OCI-LY7 (cell line): ENCODE measurements around the gene SLC15A5. TPM values are rescaled to one million over a fixed set of nuclear protein-coding genes. Genes with fewer than 3 reads are reported as not detected.

ENCODE experiments used
- BruUV-seq: library from RNA; stranded (reverse); fragments of 400-500 nt; replicated peaks from 2 replicates; lab custom pipeline; 2021; lab: Mats Ljungman, UMichigan
- CTCF ChIA-PET: fragments of 300-600 bp; sonication (Branson Sonifier 250); formaldehyde crosslinking; loops from one replicate; lab custom pipeline; 2022; ENCODE audit warnings: antibody characterized with exemption; ENCODE audit not compliant: unreplicated experiment; lab: Charles Lee
- POLR2A ChIA-PET: fragments of 300-600 bp; sonication (Branson Sonifier 250); formaldehyde crosslinking; loops from one replicate; lab custom pipeline; 2022; ENCODE audit warnings: antibody characterized with exemption; lab: Charles Lee
- DNase-seq: peaks from one replicate; pipeline ENCODE4 v3.0.0-alpha.2; 2015; ENCODE audit warnings: low spot score
- H2AFZ ChIP-seq: fragments of 200-600 bp; sonication (generic), shearing (Covaris generic); 2 replicates; pipeline ENCODE4 v1.6.1; 2014; ENCODE audit warnings: mild to moderate bottlenecking, antibody characterized with exemption, low read length, moderate library complexity
- H3K27ac ChIP-seq: fragments of 200-600 bp; sonication (generic); 2 replicates; pipeline ENCODE4 v1.5.1; 2014; ENCODE audit warnings: mixed run types, low read depth, mild to moderate bottlenecking, moderate library complexity, low read length, inconsistent platforms; ENCODE audit not compliant: poor library complexity, severe bottlenecking
- H3K36me3 ChIP-seq: fragments of 200-600 bp; sonication (generic); 2 replicates; pipeline ENCODE4 v1.6.1; 2014; ENCODE audit warnings: mild to moderate bottlenecking, antibody characterized with exemption, low read length, moderate library complexity, mixed read lengths; ENCODE audit not compliant: insufficient read depth
- H3K4me1 ChIP-seq: fragments of 200-600 bp; sonication (generic); 2 replicates; pipeline ENCODE4 v1.5.1; 2014; ENCODE audit warnings: mild to moderate bottlenecking, low read length; ENCODE audit not compliant: insufficient read depth, poor library complexity, severe bottlenecking
- H3K4me2 ChIP-seq: fragments of 200-600 bp; sonication (generic); 2 replicates; pipeline ENCODE4 v1.6.1; 2014; ENCODE audit warnings: mild to moderate bottlenecking, low read length
- H3K4me3 ChIP-seq: fragments of 200-600 bp; sonication (generic); 2 replicates; pipeline ENCODE4 v1.5.1; 2014; ENCODE audit warnings: mild to moderate bottlenecking, low read depth, low read length; ENCODE audit not compliant: poor library complexity, severe bottlenecking
- H3K79me2 ChIP-seq: fragments of 200-600 bp; sonication (generic); 2 replicates; pipeline ENCODE4 v1.6.1; 2016; ENCODE audit warnings: low read depth, mild to moderate bottlenecking, low read length, moderate library complexity, mixed read lengths; ENCODE audit not compliant: insufficient read depth
- H3K9me2 ChIP-seq: fragments of 200-600 bp; sonication (generic); 2 replicates; pipeline ENCODE4 v1.6.1; 2016; ENCODE audit warnings: mild to moderate bottlenecking, low read length, mixed read lengths; ENCODE audit not compliant: insufficient read depth
- H3K9me3 ChIP-seq: fragments of 200-600 bp; sonication (generic); 2 replicates; pipeline ENCODE4 v1.6.1; 2014; ENCODE audit warnings: mild to moderate bottlenecking, mixed run types, low read length, mixed read lengths
- H4K20me1 ChIP-seq: fragments of 200-600 bp; sonication (generic); 2 replicates; pipeline ENCODE4 v1.6.1; 2014; ENCODE audit warnings: mild to moderate bottlenecking, antibody characterized with exemption, low read length, moderate library complexity, mixed read lengths; ENCODE audit not compliant: insufficient read depth
- CTCF ChIP-seq: fragments of 200-600 bp; sonication (generic); conservative IDR thresholded peaks from 2 replicates; pipeline ENCODE4 v1.5.1; 2014; ENCODE audit warnings: mild to moderate bottlenecking, antibody characterized with exemption, low read length, moderate library complexity, mixed read lengths
- EZH2phosphoT487 ChIP-seq: fragments of 200-600 bp; sonication (generic); IDR thresholded peaks from 2 replicates; pipeline ENCODE4 v1.6.1; 2018; ENCODE audit warnings: low read depth, borderline replicate concordance, mild to moderate bottlenecking, mixed run types, antibody characterized with exemption, low read length, moderate library complexity, mixed read lengths
- intact Hi-C: fragments of 100-400 bp; cut with micrococcal nuclease; formaldehyde crosslinking; loops from one replicate; pipeline ENCODE4 v1.10.0; 2022; ENCODE audit not compliant: unreplicated experiment
- total RNA-seq, 2 experiments: library from RNA; depleted of rRNA in 1 of 2; stranded (reverse); fragments of >200 nt in 1 of 2; shearing (Covaris generic) in 1 of 2; gene quantifications; 2 replicates each; pipeline ENCODE4 v1.2.3, GENCODE V29; 2014 to 2022

Gene SLC15A5
- total RNA-seq, 2 experiments from 2014 or later, result not detected

GRCh38 chr12:16152885-16153673 lies 124.4 kb downstream of the SLC15A5 start:
- Histone ChIP-seq H2AFZ (no peak overlapping the region), H3K9me2 (no peaks in the 10 kb centered on the region), H3K4me3 (no peak overlapping the region), H3K4me2 (no peak overlapping the region), H3K4me1 (no peaks in the 10 kb centered on the region), H4K20me1 (no peaks in the 10 kb centered on the region), H3K9me3 (no peaks in the 10 kb centered on the region), H3K36me3 (no peaks in the 10 kb centered on the region), H3K27ac (no peak overlapping the region), H3K79me2 (no peaks in the 10 kb centered on the region)
- TF ChIP-seq CTCF, result no peak
- no peak for TF ChIP-seq EZH2phosphoT487
- BruUV-seq, result no TSS peak
- ChIA-PET CTCF (no interaction called here), POLR2A (no interaction called here)
- DNase-seq, result no peak
- intact Hi-C loops, result no loop called here

DNA sequence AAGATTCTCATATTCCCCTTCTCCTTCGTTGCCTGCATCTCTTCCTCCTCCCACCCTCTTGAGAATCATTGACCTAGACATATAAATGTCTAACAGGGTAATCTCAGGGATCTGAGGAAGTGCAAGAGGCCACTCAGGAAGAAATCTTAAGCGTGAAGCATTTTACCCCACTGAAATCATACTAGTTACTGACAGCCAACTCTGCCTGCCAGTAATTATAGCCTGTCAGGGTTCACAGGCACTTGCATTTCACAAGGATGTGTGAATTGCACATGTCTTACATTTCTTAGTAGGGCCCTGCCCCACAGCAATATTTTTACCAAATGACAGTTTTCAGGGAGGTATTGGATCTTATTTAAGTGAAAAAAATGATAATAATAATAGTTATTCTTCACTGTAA lies 127.2 kb downstream of the SLC15A5 start:
- Histone ChIP-seq H3K79me2 (no peaks in the 10 kb centered on the region), H3K9me3 (no peaks in the 10 kb centered on the region), H3K4me3 (no peak overlapping the region), H3K36me3 (no peaks in the 10 kb centered on the region), H3K4me1 (no peaks in the 10 kb centered on the region), H3K9me2 (no peaks in the 10 kb centered on the region), H2AFZ (no peak overlapping the region), H3K4me2 (no peak overlapping the region), H4K20me1 (no peaks in the 10 kb centered on the region), H3K27ac (no peak overlapping the region)
- BruUV-seq, result no TSS peak
- TF ChIP-seq EZH2phosphoT487 (no peak), CTCF (no peak)
- intact Hi-C loops, result no loop called here
- POLR2A ChIA-PET, result interaction anchor here (0.7 kb wide), 1 partner anchor 171 kb away, joined by 3 read pairs; no protein-coding TSS in a partner anchor
- no peak for DNase-seq
- CTCF ChIA-PET, result no interaction called here

GRCh38 chr12:16148938-16149337 lies 128.5 kb downstream of the SLC15A5 start:
- BruUV-seq, result no TSS peak

More at GRCh38 chr12:16148938-16149337, 128.5 kb downstream of the SLC15A5 start:
- no peaks in the 10 kb centered on the region for H3K79me2 ChIP-seq
- no peaks in the 10 kb centered on the region for H3K9me2 ChIP-seq
- no peak overlapping the region for H3K4me2 ChIP-seq
- no peak overlapping the region for H3K4me3 ChIP-seq
- H4K20me1 ChIP-seq, result no peaks in the 10 kb centered on the region
- H2AFZ ChIP-seq, result no peak overlapping the region
- no peak overlapping the region for H3K27ac ChIP-seq
- no peak for TF ChIP-seq EZH2phosphoT487
- no peak for TF ChIP-seq CTCF
- H3K36me3 ChIP-seq, result no peaks in the 10 kb centered on the region
- H3K9me3 ChIP-seq, result no peaks in the 10 kb centered on the region
- ChIA-PET CTCF (no interaction called here), POLR2A (interaction anchor here (1.1 kb wide), 1 partner anchor 59 kb away, joined by 3 read pairs; no protein-coding TSS in a partner anchor)
- no peak for DNase-seq
- intact Hi-C loops, result no loop called here
- H3K4me1 ChIP-seq, result no peaks in the 10 kb centered on the region
